ENCODE data around the gene SLC12A2.

DNA sequence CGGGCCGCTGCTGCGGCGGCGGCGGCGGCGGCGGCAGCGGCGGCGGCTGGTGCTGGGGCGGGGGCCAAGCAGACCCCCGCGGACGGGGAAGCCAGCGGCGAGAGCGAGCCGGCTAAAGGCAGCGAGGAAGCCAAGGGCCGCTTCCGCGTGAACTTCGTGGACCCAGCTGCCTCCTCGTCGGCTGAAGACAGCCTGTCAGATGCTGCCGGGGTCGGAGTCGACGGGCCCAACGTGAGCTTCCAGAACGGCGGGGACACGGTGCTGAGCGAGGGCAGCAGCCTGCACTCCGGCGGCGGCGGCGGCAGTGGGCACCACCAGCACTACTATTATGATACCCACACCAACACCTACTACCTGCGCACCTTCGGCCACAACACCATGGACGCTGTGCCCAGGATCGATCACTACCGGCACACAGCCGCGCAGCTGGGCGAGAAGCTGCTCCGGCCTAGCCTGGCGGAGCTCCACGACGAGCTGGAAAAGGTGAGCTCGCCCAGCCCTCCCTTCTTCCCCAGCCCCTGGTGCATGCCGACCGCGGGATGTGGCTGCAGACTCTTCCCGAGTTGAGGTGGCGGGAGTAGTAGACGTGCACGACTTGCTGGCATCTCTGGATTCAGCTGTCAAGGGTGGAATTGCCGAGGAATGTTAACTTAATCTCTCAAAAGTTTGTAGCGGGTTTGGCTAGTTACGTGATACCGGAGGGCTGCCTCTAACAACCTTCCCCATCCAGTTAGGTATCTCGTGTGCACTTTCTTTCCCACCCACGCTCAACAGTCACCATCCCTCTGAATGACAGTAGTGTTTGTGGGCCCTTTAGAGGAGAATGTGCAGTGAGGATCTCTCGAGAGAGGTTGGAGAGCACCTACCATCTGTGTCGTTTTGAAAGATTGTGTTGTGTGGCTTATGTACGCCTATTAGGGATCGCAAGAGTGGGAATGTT is 932 bp downstream of the SLC12A2 start:
- TF ChIP-seq, protein P1, sequence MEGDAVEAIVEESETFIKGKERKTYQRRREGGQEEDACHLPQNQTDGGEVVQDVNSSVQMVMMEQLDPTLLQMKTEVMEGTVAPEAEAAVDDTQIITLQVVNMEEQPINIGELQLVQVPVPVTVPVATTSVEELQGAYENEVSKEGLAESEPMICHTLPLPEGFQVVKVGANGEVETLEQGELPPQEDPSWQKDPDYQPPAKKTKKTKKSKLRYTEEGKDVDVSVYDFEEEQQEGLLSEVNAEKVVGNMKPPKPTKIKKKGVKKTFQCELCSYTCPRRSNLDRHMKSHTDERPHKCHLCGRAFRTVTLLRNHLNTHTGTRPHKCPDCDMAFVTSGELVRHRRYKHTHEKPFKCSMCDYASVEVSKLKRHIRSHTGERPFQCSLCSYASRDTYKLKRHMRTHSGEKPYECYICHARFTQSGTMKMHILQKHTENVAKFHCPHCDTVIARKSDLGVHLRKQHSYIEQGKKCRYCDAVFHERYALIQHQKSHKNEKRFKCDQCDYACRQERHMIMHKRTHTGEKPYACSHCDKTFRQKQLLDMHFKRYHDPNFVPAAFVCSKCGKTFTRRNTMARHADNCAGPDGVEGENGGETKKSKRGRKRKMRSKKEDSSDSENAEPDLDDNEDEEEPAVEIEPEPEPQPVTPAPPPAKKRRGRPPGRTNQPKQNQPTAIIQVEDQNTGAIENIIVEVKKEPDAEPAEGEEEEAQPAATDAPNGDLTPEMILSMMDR (IDR thresholded peaks at IDR 0.05), result no peak
- TF ChIP-seq EP300 (IDR thresholded peaks at IDR 0.05; ENCODE audit: borderline replicate concordance in 1 of 2, low read depth in 1 of 2, low read length in 1 of 2) (no peak), EZH2phosphoT487 (IDR thresholded peaks at IDR 0.05; ENCODE audit: borderline replicate concordance, low read depth) (no peak), TCF12 (IDR thresholded peaks at IDR 0.05) (no peak), FOSL2 (IDR thresholded peaks at IDR 0.05; ENCODE audit: borderline replicate concordance, low read depth) (no peak), YY1 (IDR thresholded peaks at IDR 0.05; ENCODE audit: low read depth) (no peak)
- TF ChIP-seq, protein P2, sequence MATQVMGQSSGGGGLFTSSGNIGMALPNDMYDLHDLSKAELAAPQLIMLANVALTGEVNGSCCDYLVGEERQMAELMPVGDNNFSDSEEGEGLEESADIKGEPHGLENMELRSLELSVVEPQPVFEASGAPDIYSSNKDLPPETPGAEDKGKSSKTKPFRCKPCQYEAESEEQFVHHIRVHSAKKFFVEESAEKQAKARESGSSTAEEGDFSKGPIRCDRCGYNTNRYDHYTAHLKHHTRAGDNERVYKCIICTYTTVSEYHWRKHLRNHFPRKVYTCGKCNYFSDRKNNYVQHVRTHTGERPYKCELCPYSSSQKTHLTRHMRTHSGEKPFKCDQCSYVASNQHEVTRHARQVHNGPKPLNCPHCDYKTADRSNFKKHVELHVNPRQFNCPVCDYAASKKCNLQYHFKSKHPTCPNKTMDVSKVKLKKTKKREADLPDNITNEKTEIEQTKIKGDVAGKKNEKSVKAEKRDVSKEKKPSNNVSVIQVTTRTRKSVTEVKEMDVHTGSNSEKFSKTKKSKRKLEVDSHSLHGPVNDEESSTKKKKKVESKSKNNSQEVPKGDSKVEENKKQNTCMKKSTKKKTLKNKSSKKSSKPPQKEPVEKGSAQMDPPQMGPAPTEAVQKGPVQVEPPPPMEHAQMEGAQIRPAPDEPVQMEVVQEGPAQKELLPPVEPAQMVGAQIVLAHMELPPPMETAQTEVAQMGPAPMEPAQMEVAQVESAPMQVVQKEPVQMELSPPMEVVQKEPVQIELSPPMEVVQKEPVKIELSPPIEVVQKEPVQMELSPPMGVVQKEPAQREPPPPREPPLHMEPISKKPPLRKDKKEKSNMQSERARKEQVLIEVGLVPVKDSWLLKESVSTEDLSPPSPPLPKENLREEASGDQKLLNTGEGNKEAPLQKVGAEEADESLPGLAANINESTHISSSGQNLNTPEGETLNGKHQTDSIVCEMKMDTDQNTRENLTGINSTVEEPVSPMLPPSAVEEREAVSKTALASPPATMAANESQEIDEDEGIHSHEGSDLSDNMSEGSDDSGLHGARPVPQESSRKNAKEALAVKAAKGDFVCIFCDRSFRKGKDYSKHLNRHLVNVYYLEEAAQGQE (IDR thresholded peaks at IDR 0.05; ENCODE audit: low read depth, low read length), result no peak
- TF ChIP-seq, protein P3, sequence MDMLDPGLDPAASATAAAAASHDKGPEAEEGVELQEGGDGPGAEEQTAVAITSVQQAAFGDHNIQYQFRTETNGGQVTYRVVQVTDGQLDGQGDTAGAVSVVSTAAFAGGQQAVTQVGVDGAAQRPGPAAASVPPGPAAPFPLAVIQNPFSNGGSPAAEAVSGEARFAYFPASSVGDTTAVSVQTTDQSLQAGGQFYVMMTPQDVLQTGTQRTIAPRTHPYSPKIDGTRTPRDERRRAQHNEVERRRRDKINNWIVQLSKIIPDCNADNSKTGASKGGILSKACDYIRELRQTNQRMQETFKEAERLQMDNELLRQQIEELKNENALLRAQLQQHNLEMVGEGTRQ (IDR thresholded peaks at IDR 0.05; ENCODE audit: borderline replicate concordance, low read depth, low read length), result no peak
